HUES6 (cell line): ENCODE data around the gene PFN1.

Experiments used
- H3K27ac ChIP-seq: 2 replicates; pipeline ENCODE4 v1.7.0; 2013; ENCODE audit warnings: low read depth, mild to moderate bottlenecking, low read length, inconsistent platforms
- H3K27me3 ChIP-seq: 2 replicates; pipeline ENCODE4 v1.6.1; 2013; ENCODE audit warnings: low read length; ENCODE audit not compliant: control insufficient read depth, insufficient read depth
- H3K36me3 ChIP-seq: 2 replicates; pipeline ENCODE4 v1.6.1; 2013; ENCODE audit warnings: low read length; ENCODE audit not compliant: control insufficient read depth, insufficient read depth
- H3K4me1 ChIP-seq: 2 replicates; pipeline ENCODE4 v1.6.1; 2013; ENCODE audit warnings: low read length; ENCODE audit not compliant: control insufficient read depth, insufficient read depth
- H3K4me3 ChIP-seq: 2 replicates; pipeline ENCODE4 v1.5.1; 2013; ENCODE audit warnings: low read depth, low read length
- H3K9ac ChIP-seq: one replicate; pipeline ENCODE4 v1.6.1; 2013; ENCODE audit warnings: mild to moderate bottlenecking, low read length
- H3K9me3 ChIP-seq: 2 replicates; pipeline ENCODE4 v1.6.1; 2013; ENCODE audit warnings: low read depth, low read length; ENCODE audit not compliant: control insufficient read depth, insufficient read depth

Gene PFN1

DNA sequence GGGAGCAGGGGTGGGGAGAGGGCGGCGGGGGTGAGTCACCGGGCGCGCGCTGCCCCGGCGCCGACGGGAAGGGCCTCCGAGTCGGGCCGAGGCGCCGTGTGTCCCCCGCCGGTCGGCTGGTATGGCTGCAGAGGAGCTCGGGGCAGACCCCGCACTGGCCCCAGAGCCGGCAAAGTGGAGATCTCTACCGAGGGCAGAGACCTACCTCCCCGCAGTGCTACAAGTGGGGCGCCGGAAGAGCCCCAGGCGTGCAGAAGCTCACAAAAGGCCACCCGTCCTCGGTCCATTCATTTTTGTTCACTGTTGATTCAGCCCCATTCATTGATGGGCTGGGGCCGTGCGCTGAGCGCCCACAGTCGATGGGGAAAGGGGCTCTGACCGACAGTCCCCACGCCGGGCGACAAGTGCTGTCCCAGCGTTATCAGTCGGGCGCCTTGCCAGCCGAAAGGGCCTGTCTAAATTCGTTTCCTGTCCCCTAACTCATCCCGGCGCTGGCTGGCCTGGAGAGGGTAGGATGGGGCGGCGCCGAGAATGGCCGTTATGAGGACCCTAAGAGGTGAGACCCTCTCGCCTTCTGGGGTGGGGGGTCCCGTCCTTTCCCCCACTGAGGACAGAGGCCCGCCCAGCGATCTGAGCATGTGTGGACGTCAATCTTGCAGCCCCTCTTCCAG is 1.9 kb upstream of the PFN1 start:
- Histone ChIP-seq H3K9ac (peak overlapping the region; percentile 86), H3K27ac (peak overlapping the region; percentile 99), H3K36me3 (peaks cover 27% of the 10 kb centered on the region), H3K27me3 (no peaks in the 10 kb centered on the region), H3K9me3 (no peaks in the 10 kb centered on the region), H3K4me1 (peaks cover 46% of the 10 kb centered on the region), H3K4me3 (peak overlapping the region; percentile 65)

GRCh38 chr17:4949321-4950074 is 1.2 kb upstream of the PFN1 start:
- Histone ChIP-seq H3K27me3 (no peaks in the 10 kb centered on the region), H3K4me1 (peaks cover 53% of the 10 kb centered on the region), H3K36me3 (peaks cover 34% of the 10 kb centered on the region), H3K9me3 (no peaks in the 10 kb centered on the region), H3K9ac (peak overlapping the region; percentile 96), H3K27ac (peak overlapping the region; percentile 99), H3K4me3 (peak overlapping the region; percentile 95)

GRCh38 chr17:4948931-4949320 is 596 bp upstream of the PFN1 start:
- peak overlapping the region; percentile 96 for H3K9ac ChIP-seq
- peak overlapping the region; percentile 95 for H3K4me3 ChIP-seq
- H3K4me1 ChIP-seq, result peaks cover 55% of the 10 kb centered on the region
- H3K36me3 ChIP-seq, result peaks cover 39% of the 10 kb centered on the region
- H3K27ac ChIP-seq, result peak overlapping the region; percentile 99
- no peaks in the 10 kb centered on the region for H3K27me3 ChIP-seq
- H3K9me3 ChIP-seq, result no peaks in the 10 kb centered on the region

- H3K9ac ChIP-seq, result peak overlapping the region; percentile 100
- peak overlapping the region; percentile 95 for H3K4me3 ChIP-seq
- no peaks in the 10 kb centered on the region for H3K9me3 ChIP-seq
- peaks cover 53% of the 10 kb centered on the region for H3K36me3 ChIP-seq
- H3K27ac ChIP-seq, result peak overlapping the region; percentile 99
- H3K4me1 ChIP-seq, result peaks cover 43% of the 10 kb centered on the region
- H3K27me3 ChIP-seq, result no peaks in the 10 kb centered on the region
These were observed 742 bp downstream of the PFN1 start for GRCh38 chr17:4947411-4948165.

DNA sequence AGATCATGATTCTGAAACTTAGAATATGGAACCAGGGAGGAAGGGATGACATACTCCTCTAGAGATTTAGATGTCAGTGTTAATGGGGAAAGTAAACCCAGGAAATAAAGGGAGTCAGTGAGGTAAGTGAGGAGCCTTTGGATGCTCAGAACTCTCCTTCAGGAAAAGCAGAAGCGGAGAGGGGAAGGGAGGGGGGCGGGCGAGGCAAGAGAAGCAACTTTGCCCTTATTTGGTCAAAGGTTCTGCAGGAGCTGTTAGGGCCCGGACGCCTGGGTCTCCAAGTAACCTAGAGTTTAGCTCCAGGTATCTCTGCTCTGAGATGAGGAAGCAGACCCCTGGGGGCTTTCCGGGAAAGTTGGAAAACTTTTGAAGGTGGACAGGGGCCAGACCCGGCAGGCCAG is 1.3 kb downstream of the PFN1 start:
- Histone ChIP-seq H3K4me1 (peaks cover 42% of the 10 kb centered on the region), H3K27me3 (no peaks in the 10 kb centered on the region), H3K9ac (peak overlapping the region; percentile 80), H3K9me3 (no peaks in the 10 kb centered on the region), H3K4me3 (peak overlapping the region; percentile 95), H3K36me3 (peaks cover 58% of the 10 kb centered on the region), H3K27ac (peak overlapping the region; percentile 30; the same call in 1 of the 2 replicates)

DNA sequence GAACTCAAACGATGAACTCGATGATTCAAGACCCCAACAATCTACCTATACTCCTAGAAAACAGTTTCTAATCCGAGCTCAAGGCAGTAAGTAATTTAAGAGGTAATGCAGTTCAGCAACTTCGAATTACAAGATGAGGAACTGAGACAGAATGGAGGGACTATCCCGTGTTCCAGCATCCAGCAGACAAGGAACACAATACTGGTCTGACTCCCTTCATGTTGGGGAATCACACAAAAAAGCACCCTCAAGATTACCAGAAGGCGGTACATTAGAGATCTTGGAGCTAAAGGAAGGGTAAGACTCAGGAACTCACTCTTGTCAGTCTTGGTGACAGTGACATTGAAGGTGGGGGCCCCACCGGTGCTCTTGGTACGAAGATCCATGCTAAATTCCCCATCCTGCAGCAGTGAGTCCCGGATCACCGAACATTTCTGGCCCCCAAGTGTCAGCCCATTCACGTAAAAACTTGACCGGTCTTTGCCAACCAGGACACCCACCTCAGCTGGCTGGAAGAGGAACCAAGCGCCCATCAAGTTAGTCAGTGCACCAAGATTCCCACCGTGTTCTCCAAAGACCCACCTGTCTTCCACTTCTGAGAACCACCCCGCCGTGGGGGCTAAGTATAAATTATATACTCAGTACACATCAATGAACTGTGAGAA is 1.9 kb downstream of the PFN1 start:
- Histone ChIP-seq H3K27ac (peak overlapping the region; percentile 30; the same call in 1 of the 2 replicates), H3K4me3 (peak overlapping the region; percentile 95), H3K9me3 (no peaks in the 10 kb centered on the region), H3K27me3 (no peaks in the 10 kb centered on the region), H3K9ac (peak overlapping the region; percentile 80), H3K36me3 (peaks cover 59% of the 10 kb centered on the region), H3K4me1 (peaks cover 37% of the 10 kb centered on the region)

- Histone ChIP-seq H3K4me1 (peaks cover 34% of the 10 kb centered on the region), H3K36me3 (peaks cover 59% of the 10 kb centered on the region), H3K9me3 (no peaks in the 10 kb centered on the region), H3K27ac (peak overlapping the region; percentile 4; the same call in 1 of the 2 replicates), H3K9ac (peak overlapping the region; percentile 80), H3K4me3 (peak overlapping the region; percentile 95), H3K27me3 (no peaks in the 10 kb centered on the region)
These were observed 2.4 kb downstream of the PFN1 start for GRCh38 chr17:4945944-4946280.

- H3K27ac ChIP-seq, result peak overlapping the region; percentile 8; the same call in 1 of the 2 replicates
- no peaks in the 10 kb centered on the region for H3K27me3 ChIP-seq
- H3K4me1 ChIP-seq, result peaks cover 28% of the 10 kb centered on the region
- peaks cover 59% of the 10 kb centered on the region for H3K36me3 ChIP-seq
- no peaks in the 10 kb centered on the region for H3K9me3 ChIP-seq
- H3K4me3 ChIP-seq, result peak overlapping the region; percentile 20
- peak overlapping the region; percentile 29 for H3K9ac ChIP-seq
These were observed 3.0 kb downstream of the PFN1 start for GRCh38 chr17:4945176-4945943.

GRCh38 chr17:4944554-4945175 is 3.7 kb downstream of the PFN1 start:
- H3K4me1 ChIP-seq, result peaks cover 27% of the 10 kb centered on the region
- no peaks in the 10 kb centered on the region for H3K9me3 ChIP-seq
- no peak overlapping the region for H3K4me3 ChIP-seq
- peak overlapping the region; percentile 29 for H3K9ac ChIP-seq
- H3K27me3 ChIP-seq, result no peaks in the 10 kb centered on the region
- H3K27ac ChIP-seq, result peak overlapping the region; percentile 8; the same call in 1 of the 2 replicates
- H3K36me3 ChIP-seq, result peaks cover 59% of the 10 kb centered on the region

GRCh38 chr17:4944163-4944553 is 4.2 kb downstream of the PFN1 start:
- Histone ChIP-seq H3K4me1 (peaks cover 27% of the 10 kb centered on the region), H3K27me3 (no peaks in the 10 kb centered on the region), H3K27ac (peak overlapping the region; percentile 8; the same call in 1 of the 2 replicates), H3K4me3 (no peak overlapping the region), H3K36me3 (peaks cover 59% of the 10 kb centered on the region), H3K9me3 (no peaks in the 10 kb centered on the region), H3K9ac (peak overlapping the region; percentile 29)
